ENCODE measurements around the gene HTR6.

DNA sequence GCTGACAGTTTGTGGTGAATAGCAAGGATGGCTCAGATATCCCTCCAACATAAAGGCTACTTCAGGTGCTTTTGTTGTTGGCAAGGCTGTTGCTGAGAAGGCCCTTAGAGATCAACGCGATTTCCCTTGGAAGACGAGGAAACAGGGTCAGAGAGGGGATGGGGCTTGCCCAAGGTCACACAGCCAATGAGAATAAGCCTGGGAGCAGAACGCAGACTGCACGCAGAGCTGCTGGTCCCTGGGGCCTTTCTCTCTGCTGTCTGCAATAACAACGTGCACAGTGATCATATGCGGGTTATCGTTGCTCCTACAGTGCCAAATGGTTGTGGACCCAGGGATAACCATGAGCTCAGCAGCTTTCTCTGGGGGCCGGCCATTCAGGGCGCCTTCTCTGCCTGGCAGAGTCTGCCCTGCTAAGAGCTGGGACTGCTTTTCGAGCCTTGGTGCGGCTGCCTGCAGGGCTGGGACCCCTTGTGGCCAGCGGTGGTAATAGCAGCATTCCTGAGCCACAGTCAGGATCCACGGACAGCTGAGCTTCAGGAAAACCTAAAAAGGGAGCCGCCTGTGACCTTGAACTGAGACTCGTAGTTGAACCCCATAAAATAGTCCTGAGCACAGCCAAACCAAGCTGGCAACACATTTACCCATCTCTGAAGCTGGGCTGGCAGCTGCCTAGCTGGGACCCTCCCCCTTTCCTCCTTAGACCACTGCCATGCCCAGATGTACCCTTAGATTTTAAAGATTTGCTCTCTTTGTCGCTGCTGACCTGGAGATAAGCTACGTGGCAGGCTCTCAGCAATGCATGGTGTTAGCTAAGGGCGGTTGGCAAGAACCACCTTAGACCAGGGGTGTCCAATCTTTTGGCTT lies 39.8 kb downstream of the HTR6 start:
- TF ChIP-seq CTCF (IDR thresholded peaks at IDR 0.05; ENCODE audit: low read depth, low read length) (peak; percentile 66), EZH2phosphoT487 (IDR thresholded peaks at IDR 0.05; ENCODE audit: low read depth) (no peak)

Data from OCI-LY3 (cell line).